K562 (cell line): ENCODE measurements around the gene ELAVL3. TPM values are rescaled to one million over a fixed set of nuclear protein-coding genes. Genes with fewer than 3 reads are reported as not detected.

ENCODE experiments used
- HNRNPK ChIP-seq: fragments of 200-400 bp; formaldehyde crosslinking; IDR thresholded peaks from one replicate; pipeline ENCODE4 v1.6.1; 2018; ENCODE audit warnings: mild to moderate bottlenecking, low read depth, low read length; ENCODE audit not compliant: poor library complexity, severe bottlenecking
- L3MBTL2 ChIP-seq: fragments of 450-650 bp; IDR thresholded peaks from 2 replicates; pipeline ENCODE4 v1.6.1; 2016; ENCODE audit warnings: mild to moderate bottlenecking, moderate library complexity
- NFE2 ChIP-seq: IDR thresholded peaks from 2 replicates; pipeline ENCODE4 v1.6.1; 2014; ENCODE audit warnings: antibody characterized with exemption, low read depth
- NFIX ChIP-seq: fragments of 250-450 bp; sonication (Bioruptor Pico); IDR thresholded peaks from 2 replicates; pipeline ENCODE4 v1.4.0; 2020; ENCODE audit warnings: low read depth, mild to moderate bottlenecking, moderate library complexity
- PPARD ChIP-seq: fragments of 250-450 bp; sonication (Bioruptor Pico); IDR thresholded peaks from 2 replicates; pipeline ENCODE4 v1.8.0; 2022; ENCODE audit warnings: inconsistent platforms, mild to moderate bottlenecking, moderate library complexity
- RBM39 ChIP-seq: fragments of 200-400 bp; formaldehyde crosslinking; optimal IDR thresholded peaks from 2 replicates; pipeline ENCODE3; 2018; ENCODE audit warnings: low read depth, low read length
- TAF7 ChIP-seq: fragments of 450-650 bp; IDR thresholded peaks from 2 replicates; pipeline ENCODE4 v1.6.1; 2016; ENCODE audit warnings: missing genetic modification characterization, missing compliant biosample characterization
- TGIF2 ChIP-seq: sonication (generic); formaldehyde crosslinking; IDR thresholded peaks from 2 replicates; pipeline ENCODE4 v1.8.1; 2022; ENCODE audit warnings: mild to moderate bottlenecking, missing genetic modification reagents, moderate library complexity
- ZNF77 ChIP-seq: fragments of 250-450 bp; sonication (Bioruptor Pico); IDR thresholded peaks from 2 replicates; pipeline ENCODE4 v1.5.0; 2020
- ZNF780A ChIP-seq: fragments of 250-450 bp; sonication (Bioruptor Pico); IDR thresholded peaks from 2 replicates; pipeline ENCODE4 v1.5.0; 2021; ENCODE audit warnings: mild to moderate bottlenecking
- polyA plus RNA-seq, 8 experiments: library from polyadenylated mRNA; depleted of rRNA in 4 of 8; stranded (reverse) in 5 of 8; unstranded in 3 of 8; fragments of >200 nt; fragmentation: Nextera tagmentation in 2 of 8; fragmentation: Illumina TruSeq in 1 of 8; extraction: Ambion mirVana in 2 of 8; extraction: Trizol in 1 of 8; gene quantifications; 2 replicates each; pipeline versions ENCODE4 v1.2.1 to v1.2.3, GENCODE V29; 2011 to 2014; ENCODE audit warnings: inconsistent platforms in 1 of 8, missing spikeins in 1 of 8
- total RNA-seq, 7 experiments: library from RNA; depleted of rRNA in 6 of 7; stranded (reverse); fragments of >200 nt in 6 of 7; fragmentation: Illumina TruSeq in 2 of 7; extraction: Trizol in 2 of 7; gene quantifications; 2 replicates each; pipeline versions ENCODE4 v1.2.1 to v1.2.3, GENCODE V29; 2011 to 2021; ENCODE audit warnings: low replicate concordance in 1 of 7
- TF ChIP-seq, protein P1 (sequence below): fragments of 250-450 bp; sonication (Bioruptor Pico); IDR thresholded peaks from 2 replicates; pipeline ENCODE4 v1.4.0; 2020; ENCODE audit warnings: mild to moderate bottlenecking, moderate library complexity, borderline replicate concordance
- TF ChIP-seq, protein P2 (sequence below): fragments of 450-650 bp; IDR thresholded peaks from 2 replicates; pipeline ENCODE4 v1.6.1; 2016; ENCODE audit warnings: missing biosample characterization, missing genetic modification characterization
- TF ChIP-seq, protein P3 (sequence below): sonication (generic); formaldehyde crosslinking; IDR thresholded peaks from 2 replicates; pipeline ENCODE4 v1.9.0; 2022; ENCODE audit warnings: mild to moderate bottlenecking, missing genetic modification reagents
- TF ChIP-seq, protein P4 (sequence below): sonication (generic); formaldehyde crosslinking; IDR thresholded peaks from 2 replicates; pipeline ENCODE4 v1.8.0; 2022; ENCODE audit warnings: missing genetic modification reagents, mild to moderate bottlenecking, moderate library complexity, borderline replicate concordance
- TF ChIP-seq, protein P5 (sequence below): IDR thresholded peaks from 2 replicates; pipeline ENCODE4 v1.6.1; 2011; ENCODE audit warnings: borderline replicate concordance, low read depth, mild to moderate bottlenecking, moderate library complexity, low read length; ENCODE audit not compliant: insufficient read depth, poor library complexity, severe bottlenecking

ELAVL3 gene
- total and polyA plus RNA-seq, 9 of the 15 experiments (the other 6 are each of a cell fraction or from before 2014, with no cell fraction given) = not detected

DNA sequence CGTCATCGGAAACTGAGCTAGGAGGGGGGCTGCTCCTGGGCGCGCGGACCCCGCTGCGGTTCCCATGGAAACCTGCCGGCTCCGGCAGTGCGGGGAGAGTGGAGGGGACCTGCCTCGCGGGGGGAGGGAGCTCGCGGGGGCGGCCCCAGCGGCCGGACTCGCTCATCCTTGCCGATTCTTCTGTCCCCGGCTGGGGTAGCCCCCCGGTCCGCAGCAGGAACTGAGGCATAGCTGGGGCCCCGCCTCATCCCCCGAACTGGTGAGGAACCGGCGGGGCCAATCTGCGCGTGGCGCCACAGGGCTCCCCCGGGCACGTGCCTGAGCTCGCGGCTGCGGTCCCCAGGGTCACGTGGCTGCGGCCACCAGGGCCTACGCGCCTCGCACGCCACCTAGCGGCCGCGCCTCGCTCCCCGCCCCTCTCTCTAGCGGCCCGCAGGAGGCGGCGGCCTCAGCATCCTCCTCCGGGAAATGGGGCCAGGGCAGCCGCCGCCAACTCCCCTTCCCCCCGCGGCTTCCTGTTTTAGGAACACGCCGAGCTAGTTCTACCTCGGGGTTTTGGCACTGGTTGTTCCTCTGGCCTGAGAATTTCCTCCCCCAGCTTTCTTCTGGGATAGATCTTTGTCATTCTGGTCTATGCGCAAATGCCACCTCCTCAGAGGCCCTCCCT lies 1.7 kb upstream of the ELAVL3 start (continued):
- TF ChIP-seq, protein P1, sequence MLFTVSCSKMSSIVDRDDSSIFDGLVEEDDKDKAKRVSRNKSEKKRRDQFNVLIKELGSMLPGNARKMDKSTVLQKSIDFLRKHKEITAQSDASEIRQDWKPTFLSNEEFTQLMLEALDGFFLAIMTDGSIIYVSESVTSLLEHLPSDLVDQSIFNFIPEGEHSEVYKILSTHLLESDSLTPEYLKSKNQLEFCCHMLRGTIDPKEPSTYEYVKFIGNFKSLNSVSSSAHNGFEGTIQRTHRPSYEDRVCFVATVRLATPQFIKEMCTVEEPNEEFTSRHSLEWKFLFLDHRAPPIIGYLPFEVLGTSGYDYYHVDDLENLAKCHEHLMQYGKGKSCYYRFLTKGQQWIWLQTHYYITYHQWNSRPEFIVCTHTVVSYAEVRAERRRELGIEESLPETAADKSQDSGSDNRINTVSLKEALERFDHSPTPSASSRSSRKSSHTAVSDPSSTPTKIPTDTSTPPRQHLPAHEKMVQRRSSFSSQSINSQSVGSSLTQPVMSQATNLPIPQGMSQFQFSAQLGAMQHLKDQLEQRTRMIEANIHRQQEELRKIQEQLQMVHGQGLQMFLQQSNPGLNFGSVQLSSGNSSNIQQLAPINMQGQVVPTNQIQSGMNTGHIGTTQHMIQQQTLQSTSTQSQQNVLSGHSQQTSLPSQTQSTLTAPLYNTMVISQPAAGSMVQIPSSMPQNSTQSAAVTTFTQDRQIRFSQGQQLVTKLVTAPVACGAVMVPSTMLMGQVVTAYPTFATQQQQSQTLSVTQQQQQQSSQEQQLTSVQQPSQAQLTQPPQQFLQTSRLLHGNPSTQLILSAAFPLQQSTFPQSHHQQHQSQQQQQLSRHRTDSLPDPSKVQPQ (CRISPR knock-in tag) = peak; percentile 97
- TF ChIP-seq NFIX (CRISPR knock-in tag) (no peak), HNRNPK (no peak), TGIF2 (CRISPR knock-in tag) (peak; percentile 97; the same call in 1 of the 2 replicates), NFE2 (no peak), L3MBTL2 (peak; percentile 99), ZNF77 (CRISPR knock-in tag) (no peak), ZNF780A (CRISPR knock-in tag) (0 out of 2 replicates have a peak, but pooled peaks have one; percentile 18), TAF7 (tag) (no peak), RBM39 (peak; percentile 70), PPARD (no peak)
- TF ChIP-seq, protein P2, sequence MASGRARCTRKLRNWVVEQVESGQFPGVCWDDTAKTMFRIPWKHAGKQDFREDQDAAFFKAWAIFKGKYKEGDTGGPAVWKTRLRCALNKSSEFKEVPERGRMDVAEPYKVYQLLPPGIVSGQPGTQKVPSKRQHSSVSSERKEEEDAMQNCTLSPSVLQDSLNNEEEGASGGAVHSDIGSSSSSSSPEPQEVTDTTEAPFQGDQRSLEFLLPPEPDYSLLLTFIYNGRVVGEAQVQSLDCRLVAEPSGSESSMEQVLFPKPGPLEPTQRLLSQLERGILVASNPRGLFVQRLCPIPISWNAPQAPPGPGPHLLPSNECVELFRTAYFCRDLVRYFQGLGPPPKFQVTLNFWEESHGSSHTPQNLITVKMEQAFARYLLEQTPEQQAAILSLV (tag) = no peak
- TF ChIP-seq, protein P3, sequence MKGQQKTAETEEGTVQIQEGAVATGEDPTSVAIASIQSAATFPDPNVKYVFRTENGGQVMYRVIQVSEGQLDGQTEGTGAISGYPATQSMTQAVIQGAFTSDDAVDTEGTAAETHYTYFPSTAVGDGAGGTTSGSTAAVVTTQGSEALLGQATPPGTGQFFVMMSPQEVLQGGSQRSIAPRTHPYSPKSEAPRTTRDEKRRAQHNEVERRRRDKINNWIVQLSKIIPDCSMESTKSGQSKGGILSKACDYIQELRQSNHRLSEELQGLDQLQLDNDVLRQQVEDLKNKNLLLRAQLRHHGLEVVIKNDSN (CRISPR knock-in tag) = peak; percentile 99
- TF ChIP-seq, protein P4, sequence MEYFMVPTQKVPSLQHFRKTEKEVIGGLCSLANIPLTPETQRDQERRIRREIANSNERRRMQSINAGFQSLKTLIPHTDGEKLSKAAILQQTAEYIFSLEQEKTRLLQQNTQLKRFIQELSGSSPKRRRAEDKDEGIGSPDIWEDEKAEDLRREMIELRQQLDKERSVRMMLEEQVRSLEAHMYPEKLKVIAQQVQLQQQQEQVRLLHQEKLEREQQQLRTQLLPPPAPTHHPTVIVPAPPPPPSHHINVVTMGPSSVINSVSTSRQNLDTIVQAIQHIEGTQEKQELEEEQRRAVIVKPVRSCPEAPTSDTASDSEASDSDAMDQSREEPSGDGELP (CRISPR knock-in tag) = peak; percentile 85
- TF ChIP-seq, protein P5, sequence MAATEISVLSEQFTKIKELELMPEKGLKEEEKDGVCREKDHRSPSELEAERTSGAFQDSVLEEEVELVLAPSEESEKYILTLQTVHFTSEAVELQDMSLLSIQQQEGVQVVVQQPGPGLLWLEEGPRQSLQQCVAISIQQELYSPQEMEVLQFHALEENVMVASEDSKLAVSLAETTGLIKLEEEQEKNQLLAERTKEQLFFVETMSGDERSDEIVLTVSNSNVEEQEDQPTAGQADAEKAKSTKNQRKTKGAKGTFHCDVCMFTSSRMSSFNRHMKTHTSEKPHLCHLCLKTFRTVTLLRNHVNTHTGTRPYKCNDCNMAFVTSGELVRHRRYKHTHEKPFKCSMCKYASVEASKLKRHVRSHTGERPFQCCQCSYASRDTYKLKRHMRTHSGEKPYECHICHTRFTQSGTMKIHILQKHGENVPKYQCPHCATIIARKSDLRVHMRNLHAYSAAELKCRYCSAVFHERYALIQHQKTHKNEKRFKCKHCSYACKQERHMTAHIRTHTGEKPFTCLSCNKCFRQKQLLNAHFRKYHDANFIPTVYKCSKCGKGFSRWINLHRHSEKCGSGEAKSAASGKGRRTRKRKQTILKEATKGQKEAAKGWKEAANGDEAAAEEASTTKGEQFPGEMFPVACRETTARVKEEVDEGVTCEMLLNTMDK = peak; percentile 88
